GM21825 (cell line): ENCODE results near the gene MAPK8IP1.
"Not testable (repeated sequence)": the region's sequence is repeated elsewhere in the genome, so short reads cannot be mapped to it uniquely, and the experiment has no call there.

Experiments used
- ATAC-seq: cut with Tn5 transposase; IDR thresholded peaks from one replicate; pipeline ENCODE4 v1.9.1; 2021; ENCODE audit warnings: mild to moderate bottlenecking, moderate library complexity; ENCODE audit not compliant: unreplicated experiment

Gene MAPK8IP1

DNA sequence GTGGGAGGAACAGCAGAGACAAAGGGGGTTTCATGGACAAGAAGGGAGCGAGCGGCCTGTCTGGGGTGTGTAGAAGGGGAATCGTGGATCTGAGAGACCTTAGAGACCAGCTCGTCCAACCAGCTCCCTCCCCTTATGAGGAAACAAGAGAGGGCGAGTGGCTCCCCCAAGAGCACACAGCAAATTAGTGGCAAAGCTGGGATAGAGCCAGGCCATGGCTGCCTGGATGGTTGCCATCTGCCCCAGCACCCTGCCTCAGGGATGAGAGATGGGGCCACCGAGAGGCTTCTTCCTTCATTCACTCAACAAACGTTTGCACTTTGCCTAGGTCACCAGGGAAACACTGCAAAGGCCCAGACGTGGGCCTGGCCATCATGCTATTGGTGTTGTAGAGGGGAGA, 4.1 kb downstream of the MAPK8IP1 start:
- no peak for ATAC-seq

DNA sequence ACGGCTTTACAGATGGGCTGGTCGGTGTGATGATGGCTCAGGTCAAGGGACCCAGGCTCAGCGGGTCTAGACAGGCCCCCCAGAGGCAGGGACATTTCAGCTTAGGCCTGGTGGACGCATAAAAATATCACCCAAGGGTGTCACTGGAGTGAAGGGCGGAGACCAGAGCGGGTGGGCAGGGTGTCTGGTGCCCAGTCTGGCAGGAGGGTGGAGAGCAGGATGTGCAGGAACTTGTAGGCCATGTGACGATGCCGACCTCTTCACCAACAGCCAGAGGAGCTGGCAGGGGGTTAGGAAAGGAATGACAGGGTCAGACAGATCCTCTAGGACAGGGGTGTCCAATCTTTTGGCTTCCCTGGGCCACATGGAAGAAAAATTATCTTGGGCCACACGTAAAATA, 4.5 kb downstream of the MAPK8IP1 start:
- ATAC-seq: no peak

DNA sequence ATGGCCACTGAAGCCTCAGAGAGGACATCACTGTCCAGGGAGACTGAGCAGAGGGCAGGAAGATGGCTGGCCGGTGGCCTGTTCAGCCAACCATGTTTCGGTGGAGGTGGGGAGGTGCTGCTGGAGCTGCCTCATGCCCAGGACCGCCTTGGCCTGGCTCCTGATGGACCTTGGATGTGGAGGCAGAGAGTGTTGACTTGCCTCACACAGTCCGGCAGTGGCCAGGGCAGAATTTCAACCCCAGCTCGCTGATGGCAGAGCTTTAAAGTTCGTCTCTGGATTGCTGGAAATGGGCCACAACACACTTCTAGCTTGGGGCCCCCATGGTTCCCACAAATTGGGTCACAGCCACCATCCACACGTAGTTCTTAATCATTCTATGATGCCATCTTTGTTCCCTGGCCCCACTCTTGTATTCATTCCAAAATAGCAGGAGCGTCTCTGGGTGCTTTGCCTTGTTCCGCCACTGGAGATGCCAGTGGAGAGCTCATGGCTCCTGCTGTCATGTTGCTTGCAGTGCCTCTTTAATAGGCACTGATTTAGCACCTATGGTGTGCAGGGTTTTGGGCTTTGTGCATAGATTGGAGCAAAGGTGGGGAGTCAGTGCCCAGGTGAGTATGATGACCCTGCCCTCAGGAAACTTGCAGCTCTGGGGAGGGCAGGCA, 5.6 kb downstream of the MAPK8IP1 start:
- no peak for ATAC-seq

DNA sequence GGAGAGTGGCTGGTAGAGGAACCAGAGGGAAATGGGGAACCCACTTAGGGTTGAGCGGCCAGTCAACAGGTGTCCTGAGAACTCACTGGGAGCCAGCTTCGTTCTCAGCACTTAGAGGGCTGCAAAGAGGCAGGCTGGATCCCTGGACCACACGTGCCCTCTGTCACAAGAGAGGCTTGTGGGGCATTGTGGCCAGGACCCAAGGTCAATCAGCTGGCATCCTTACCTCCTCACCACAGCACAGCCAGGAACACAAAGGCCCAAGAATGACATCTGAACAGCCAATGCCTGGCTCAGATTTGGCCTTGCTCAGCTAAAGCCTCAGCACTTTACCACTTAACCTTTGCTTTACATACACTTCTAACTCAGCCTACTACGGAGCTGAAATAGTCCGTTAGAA, 7.4 kb downstream of the MAPK8IP1 start:
- no peak for ATAC-seq

DNA sequence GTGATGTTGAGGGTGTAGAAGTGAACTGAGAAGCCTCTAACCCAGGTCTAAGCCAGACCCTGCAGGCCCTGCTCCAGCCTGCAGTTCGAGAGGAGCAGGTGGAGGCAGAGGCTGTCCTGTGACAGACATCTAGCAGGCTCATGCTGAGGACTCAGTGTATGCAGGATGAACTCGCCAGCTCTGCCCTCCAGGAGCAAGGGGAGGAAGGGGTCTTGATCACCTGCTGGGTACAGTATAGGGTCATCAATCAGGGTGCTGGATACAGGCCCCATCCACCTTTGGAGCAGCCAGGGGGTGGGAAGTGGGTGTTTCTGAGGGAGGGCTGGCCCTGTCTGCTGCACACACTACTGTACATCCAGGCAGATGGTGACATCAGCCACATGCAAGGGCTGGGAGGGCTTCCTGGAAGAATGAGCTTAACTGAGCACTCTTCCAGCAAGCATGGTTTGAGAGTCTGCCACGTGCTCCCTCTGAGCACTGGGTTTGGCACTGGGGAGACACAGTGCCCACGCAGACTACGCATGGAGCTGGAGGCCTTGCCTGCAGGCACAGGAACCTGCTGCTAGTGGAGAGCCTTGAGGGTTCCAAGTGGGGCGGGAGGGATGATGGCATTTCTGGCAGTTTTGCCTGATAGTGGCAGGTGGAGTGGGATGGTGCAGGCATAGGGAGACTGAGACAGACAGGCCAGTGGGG, 9.2 kb downstream of the MAPK8IP1 start:
- ATAC-seq: no peak

DNA sequence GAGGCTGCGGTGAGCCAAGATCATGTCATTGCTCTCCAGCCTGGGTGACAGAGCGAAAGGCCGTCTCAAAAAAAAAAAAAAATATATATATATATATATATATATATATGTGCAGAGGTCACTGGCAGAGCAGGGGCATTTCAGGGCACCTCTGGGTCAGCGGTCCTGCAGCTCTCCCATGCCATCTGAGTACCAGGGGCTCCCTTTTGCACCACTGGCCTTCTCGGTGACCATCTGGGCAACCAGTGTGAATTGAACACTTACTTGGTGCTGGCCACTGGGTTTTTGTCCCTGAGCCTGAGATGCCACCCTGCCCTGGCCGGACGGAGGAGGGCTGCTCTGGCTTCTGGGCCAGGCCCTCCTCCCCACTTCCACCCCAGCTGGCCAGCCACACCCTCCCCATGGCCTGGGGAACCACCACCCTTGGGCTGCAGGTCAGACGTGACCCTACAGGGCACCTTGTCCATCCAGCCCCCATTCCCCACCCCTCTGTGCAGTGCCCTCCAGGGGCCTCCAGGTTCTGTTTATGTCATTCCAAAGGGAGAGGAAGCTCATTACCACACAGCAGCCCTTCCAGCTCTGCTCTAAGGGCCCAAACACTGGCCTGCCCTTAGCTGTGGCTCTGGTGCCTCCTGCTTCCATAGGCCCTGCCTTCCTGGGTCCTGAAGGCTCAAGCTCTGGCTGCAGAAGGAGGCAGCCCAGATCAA, 10.3 kb downstream of the MAPK8IP1 start:
- no peak for ATAC-seq

DNA sequence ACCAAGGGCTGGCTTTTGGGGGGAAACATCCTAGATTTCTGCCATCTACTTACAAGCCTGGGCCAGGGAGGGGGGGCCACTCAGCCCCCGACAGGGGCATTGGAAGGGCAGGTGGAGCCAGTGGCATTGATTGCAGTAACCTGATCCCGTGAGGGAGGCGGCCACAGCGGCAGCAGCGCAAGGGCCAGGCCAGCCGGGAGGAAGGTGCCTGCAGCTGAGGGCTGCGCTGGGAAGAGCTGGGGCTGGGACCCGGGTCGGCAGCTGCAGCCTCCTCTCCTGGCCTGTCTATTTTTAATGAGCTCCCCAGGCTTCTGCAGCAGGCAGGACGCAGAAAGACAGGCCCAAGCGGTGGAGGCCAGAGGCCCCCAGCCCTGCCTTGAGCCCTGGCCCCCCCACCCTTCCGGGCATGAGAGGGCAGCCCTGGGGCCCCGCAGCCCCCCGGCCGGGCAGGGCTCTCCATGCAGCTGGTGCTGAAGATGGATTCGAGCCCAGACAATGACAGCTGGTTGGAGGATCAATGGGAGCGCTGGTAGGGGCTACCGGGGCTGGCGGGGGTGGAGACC, 11.1 kb downstream of the MAPK8IP1 start:
- no peak for ATAC-seq

DNA sequence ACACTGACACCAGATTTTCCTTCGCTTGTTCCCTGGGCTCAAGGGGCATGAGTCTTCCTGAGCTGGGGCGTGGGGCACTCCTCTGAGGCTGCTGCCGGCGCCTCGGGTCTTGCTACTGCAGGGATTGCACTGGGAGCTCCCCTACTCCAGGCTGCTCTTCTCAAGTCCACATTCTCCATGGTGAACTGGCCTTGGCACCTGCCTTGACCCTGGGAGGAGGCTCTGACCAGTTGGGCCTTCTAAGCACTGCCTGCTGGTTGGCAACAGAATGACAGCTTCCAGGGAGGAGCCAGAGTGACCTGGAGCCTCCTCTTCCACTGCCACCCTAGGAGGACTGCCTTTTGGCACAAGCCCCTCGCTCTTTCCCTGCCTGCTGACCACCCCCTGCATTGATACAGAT, 12.1 kb downstream of the MAPK8IP1 start:
- ATAC-seq: no peak

DNA sequence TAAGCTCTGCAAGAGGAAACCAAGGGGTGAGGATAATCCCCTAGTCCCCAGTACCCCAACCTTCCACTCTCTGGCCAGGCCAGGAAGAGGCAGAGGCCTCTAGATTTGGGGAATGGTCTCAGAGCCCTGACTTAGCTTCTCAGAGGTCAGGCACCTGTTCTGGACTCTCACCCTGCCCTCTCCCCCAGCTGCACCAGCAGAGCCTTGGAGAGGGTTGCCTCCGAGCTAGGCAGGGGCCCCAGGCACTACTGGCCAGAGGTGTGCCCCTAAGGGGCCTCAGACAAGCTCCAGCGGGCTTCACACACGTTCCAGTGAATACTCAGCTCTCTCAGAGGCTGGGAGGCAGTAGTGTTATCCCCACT, 13.6 kb downstream of the MAPK8IP1 start:
- ATAC-seq: no peak

DNA sequence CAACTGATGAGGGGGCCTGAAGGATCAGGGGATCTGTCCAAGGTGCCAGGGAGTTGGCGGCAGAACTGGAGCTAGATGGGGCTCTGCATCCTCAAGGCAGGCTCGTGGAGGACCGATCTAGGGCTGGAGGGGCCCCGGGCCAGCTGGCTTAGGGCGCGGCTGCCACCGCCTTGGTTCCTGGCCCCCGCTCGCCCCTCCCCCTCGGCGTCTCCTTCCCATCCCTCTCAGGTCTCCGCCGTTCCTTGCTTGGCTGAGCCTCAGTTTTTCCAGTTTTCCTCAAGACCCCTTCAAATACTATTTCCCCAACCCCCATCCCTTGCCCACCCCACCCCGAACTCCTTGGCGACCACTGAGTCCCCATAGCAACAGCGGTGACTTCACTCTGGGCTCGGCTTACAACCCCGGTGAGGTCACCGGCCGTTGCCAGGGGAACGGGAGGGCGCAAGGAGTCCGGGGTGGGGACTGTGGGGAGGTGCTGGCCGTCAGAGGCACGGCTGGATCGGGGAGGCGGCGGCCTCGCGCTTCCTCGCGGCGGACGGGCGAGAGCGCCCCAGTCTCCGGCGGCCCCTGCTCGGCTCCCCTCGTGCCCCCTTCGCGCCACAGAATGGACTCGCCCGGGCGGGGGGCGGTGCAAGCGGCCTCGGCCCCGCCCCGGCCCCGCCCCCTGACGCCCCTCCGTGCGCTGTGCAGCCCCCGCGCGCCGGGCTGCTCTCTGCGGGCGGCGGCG, 14.2 kb downstream of the MAPK8IP1 start:
- no peak for ATAC-seq

DNA sequence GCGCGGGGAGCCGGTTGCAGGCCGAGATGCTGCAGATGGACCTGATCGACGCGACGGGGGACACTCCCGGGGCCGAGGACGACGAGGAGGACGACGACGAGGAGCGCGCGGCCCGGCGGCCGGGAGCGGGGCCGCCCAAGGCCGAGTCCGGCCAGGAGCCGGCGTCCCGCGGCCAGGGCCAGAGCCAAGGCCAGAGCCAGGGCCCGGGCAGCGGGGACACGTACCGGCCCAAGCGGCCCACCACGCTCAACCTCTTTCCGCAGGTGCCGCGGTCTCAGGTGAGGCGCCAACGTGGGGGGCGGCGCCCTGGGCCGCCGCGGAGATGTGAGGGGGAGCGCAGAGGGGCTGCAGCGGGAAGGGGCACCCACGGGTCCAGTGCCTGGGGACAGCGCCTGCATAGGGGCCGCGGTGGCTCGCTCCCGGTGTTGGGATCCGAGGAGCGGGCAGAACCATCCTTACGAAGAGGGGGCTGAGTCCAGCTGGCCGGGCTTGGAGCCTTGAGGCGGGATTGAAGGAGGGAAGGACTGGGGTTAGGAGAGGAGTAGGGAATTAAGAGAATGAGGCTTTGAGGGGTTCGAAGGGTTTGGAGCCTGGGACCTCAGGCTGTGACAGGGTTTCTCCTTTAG, 14.8 kb downstream of the MAPK8IP1 start:
- ATAC-seq: not testable (repeated sequence)

DNA sequence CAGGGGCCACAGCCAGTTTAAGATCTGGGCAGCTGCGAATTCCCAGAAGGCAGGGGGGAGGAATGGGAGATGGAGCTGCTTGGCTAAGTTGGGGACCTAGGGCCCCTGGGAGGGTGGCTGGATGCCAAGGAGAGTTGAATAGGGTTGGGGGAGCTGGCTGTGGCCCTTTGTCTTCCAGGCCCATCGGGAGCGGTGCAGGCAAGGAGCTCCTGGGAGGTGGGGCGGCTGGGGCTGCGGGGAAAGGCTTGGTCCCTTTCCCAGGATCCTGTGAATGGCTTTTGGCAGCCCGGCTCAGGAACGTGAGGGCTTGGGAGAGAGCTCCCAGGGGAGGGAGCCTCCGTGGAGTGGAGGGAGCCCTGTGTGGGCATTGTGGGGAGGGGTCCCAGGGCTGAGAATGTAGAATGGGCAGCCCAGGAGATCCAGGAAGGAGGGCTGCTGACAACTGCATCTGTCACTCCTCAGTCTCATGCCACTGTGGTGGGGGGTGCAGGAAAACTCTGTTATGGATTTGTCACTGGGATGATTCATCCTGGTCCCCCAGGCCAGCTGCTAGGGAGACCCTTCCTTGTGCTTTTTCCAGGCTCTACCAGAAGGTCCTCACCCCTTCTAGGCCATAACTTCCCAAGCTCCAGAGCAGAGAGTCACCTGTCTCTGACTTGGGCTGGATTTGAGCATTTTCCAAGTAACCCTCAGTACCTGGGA, 15.6 kb downstream of the MAPK8IP1 start:
- ATAC-seq: no peak

DNA sequence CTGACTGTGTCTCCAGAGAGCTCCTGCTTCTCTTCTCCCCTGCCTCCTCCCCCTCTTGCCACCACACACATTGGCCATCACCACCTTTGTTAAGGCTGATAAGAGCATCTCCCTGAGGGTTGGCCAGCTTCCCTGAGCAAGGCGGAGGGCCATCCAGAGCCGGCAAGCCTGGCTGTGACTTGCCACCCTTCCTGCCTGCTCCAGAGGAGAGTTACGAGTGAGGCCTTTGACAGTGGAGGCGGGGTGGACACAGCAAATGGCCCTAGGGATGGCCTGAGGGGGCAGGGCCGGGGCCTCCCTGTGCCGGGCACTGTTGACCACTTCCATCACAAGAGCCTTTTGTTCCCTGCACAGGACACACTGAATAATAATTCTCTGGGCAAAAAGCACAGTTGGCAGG, 16.2 kb downstream of the MAPK8IP1 start:
- ATAC-seq: no peak

DNA sequence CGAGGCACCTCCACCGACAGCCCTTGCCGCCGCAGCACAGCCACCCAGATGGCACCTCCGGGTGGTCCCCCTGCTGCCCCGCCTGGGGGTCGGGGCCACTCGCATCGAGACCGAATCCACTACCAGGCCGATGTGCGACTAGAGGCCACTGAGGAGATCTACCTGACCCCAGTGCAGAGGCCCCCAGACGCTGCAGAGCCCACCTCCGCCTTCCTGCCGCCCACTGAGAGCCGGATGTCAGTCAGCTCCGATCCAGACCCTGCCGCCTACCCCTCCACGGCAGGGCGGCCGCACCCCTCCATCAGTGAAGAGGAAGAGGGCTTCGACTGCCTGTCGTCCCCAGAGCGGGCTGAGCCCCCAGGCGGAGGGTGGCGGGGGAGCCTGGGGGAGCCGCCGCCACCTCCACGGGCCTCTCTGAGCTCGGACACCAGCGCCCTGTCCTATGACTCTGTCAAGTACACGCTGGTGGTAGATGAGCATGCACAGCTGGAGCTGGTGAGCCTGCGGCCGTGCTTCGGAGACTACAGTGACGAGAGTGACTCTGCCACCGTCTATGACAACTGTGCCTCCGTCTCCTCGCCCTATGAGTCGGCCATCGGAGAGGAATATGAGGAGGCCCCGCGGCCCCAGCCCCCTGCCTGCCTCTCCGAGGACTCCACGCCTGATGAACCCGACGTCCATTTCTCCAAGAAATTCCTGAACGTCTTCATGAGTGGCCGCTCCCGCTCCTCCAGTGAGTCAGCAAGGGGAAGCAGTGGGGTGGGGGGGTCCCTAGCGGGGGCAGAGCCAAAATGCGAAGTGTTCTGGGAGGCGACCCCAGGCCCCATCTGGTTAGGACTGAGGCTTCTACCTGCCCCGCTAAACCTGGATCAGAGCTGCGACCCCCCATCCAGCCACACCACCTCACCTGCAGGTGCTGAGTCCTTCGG, 17.3 kb downstream of the MAPK8IP1 start:
- ATAC-seq: no peak

DNA sequence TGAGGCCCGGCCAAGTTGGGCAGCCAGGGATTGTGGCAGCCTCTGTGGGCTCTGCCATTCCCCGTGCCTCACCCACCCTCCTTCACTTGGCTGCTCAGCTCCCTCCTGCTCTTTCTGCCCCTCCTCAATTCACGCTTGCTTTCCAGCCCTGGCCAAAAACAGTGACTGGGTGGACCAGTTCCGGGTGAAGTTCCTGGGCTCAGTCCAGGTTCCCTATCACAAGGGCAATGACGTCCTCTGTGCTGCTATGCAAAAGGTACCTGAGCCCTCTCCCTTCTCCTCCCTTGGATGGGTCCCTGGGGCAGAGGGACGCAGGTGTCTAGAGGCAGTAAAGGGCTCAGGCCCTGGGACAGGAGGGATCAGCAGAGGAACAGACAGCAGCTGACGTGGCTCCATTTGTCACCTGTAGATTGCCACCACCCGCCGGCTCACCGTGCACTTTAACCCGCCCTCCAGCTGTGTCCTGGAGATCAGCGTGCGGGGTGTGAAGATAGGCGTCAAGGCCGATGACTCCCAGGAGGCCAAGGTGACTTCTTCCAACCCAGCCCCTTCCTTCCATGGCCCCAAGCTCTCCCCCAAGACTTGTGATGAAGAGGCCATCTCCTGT, 19.0 kb downstream of the MAPK8IP1 start:
- no peak for ATAC-seq

DNA sequence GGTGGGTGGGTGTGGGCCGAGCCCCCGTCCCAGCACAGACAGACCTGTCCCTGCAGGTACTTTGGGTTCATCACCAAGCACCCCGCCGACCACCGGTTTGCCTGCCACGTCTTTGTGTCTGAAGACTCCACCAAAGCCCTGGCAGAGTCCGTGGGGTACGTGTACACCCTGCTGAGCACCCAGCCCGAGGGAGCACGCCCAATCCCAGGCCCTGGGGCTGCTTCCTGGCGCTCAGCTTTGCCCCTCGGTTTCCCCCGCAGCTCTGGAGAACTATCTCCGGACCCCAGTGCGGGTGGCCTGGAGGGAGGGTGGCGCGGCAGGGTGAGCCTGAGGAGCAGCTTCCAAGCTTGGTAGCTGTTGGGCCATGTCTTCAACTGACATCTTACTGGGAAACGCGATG, 19.6 kb downstream of the MAPK8IP1 start:
- no peak for ATAC-seq

DNA sequence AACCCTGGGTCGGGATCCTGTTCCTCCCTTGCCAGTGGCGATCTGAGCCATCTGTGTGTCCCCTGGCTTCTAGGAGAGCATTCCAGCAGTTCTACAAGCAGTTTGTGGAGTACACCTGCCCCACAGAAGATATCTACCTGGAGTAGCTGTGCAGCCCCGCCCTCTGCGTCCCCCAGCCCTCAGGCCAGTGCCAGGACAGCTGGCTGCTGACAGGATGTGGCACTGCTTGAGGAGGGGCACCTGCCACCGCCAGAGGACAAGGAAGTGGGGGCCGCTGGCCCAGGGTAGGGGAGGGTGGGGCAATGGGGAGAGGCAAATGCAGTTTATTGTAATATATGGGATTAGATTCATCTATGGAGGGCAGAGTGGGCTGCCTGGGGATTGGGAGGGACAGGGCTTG, 20.1 kb downstream of the MAPK8IP1 start:
- not testable (repeated sequence) for ATAC-seq

DNA sequence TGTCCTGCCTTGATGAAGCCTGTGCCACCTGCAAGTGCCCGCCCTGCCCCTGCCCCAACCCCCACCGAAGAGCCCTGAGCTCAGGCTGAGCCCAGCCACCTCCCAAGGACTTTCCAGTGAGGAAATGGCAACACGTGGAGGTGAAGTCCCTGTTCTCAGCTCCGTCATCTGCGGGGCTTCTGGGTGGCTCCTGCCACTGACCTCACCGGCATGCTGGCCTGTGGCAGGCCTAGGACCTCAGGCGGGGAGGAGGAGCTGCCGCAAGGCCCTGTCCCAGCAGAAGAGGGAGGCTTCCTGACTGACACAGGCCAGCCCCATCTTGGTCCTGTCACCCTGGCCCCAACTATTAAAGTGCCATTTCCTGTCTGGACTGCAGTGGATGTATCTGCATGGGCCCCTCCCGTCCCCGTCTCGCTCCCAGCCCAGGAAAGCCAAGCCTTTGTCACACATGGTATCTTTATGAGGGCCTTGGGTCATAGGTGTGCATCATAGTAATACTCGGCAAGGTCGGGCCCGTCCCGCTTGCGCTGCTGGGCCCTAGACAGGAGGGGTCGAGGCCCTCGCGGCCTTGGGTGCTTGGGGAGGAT, 20.7 kb downstream of the MAPK8IP1 start:
- ATAC-seq: no peak
